ENCODE measurements around the gene GPR35.

DNA sequence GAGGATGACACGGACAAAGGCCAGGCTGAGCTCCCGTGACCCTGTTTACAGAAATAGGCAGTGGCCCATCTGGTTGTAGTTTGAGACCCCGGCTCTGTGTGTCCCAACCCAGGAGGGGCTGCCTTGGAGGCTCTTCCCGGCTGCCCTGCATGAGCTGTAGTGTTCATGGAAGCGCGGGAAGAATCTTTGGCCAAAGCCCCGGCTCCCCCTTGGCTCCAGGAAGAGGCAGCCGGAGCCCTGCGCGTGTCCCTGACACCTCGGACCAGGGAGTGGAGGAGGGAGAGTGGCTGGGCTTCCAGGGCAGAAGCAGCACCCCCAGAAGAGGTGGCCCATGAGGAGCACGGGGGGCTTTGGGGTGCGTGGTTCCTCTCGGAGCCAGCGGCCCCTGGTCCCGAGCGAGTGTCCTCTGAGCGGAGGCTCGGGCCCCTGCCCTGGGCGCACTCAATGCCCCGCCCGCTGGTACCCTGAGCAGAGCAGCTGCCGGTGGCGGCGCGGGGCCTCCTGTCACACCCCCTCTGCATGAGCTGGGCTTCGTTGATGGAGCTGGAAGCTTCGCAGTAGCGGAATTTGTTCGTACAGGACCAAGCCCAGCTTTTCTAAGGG, 21.7 kb downstream of the GPR35 start:
- TF ChIP-seq, protein P1, sequence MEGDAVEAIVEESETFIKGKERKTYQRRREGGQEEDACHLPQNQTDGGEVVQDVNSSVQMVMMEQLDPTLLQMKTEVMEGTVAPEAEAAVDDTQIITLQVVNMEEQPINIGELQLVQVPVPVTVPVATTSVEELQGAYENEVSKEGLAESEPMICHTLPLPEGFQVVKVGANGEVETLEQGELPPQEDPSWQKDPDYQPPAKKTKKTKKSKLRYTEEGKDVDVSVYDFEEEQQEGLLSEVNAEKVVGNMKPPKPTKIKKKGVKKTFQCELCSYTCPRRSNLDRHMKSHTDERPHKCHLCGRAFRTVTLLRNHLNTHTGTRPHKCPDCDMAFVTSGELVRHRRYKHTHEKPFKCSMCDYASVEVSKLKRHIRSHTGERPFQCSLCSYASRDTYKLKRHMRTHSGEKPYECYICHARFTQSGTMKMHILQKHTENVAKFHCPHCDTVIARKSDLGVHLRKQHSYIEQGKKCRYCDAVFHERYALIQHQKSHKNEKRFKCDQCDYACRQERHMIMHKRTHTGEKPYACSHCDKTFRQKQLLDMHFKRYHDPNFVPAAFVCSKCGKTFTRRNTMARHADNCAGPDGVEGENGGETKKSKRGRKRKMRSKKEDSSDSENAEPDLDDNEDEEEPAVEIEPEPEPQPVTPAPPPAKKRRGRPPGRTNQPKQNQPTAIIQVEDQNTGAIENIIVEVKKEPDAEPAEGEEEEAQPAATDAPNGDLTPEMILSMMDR (conservative IDR thresholded peaks at IDR 0.05; ENCODE audit: low read depth, low read length) = no peak
- no peak for TF ChIP-seq EZH2 (IDR thresholded peaks at IDR 0.05; ENCODE audit: borderline replicate concordance, low read depth, low read length, poor library complexity, severe bottlenecking)
